KBM-7 (cell line): ENCODE results near the gene METTL26.
A peak's percentile ranks its signal among the peaks of the same experiment; 100 is the strongest.

Experiments
- DNase-seq: peaks from one replicate; pipeline ENCODE4 v3.0.0-alpha.2; 2015
- in situ Hi-C: fragments of 300-500 bp; cut with MboI; formaldehyde crosslinking; loops from 2 replicates; pipeline ENCODE4 v1.14.3; 2020; ENCODE audit warnings: low sequenced_read_pairs, low pct_unique_long_range_greater_than_20kb, mixed read lengths

Gene METTL26

GRCh38 chr16:660459-661183 lies 24.5 kb upstream of the METTL26 start:
- DNase-seq = no peak
- in situ Hi-C loops = no loop called here

- in situ Hi-C loops = no loop called here
- DNase-seq = no peak
These were observed 24.0 kb upstream of the METTL26 start for GRCh38 chr16:660132-660458.

GRCh38 chr16:659618-660017 lies 23.5 kb upstream of the METTL26 start:
- DNase-seq = no peak
- in situ Hi-C loops = no loop called here

- in situ Hi-C loops = no loop called here
These were observed 22.8 kb upstream of the METTL26 start for GRCh38 chr16:658679-659571.

DNA sequence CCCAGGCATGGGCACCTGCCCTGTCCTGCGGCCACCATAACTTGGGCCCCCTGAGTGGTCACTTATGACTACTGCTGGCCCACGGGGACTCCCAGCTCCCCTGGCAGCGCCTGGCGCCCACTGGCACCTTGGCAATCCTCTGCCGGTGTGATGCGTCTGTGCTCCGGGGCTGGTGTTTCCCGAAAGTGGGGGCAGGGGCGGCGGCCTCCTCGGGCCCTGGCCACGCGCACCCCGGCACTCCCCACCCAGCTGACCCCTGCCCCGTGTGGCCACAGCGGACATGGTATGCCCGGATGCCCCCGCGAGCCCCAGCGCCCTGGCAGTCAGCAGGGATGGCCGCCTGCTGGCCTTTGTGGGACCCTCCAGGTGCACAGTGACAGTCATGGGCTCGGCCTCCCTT lies 21.4 kb upstream of the METTL26 start:
- no peak for DNase-seq
- in situ Hi-C loops = no loop called here

More at GRCh38 chr16:658679-659571, 22.8 kb upstream of the METTL26 start:
- no peak for DNase-seq

- in situ Hi-C loops = no loop called here
- no peak for DNase-seq
These were observed 17.9 kb upstream of the METTL26 start for GRCh38 chr16:654034-654433.

DNA sequence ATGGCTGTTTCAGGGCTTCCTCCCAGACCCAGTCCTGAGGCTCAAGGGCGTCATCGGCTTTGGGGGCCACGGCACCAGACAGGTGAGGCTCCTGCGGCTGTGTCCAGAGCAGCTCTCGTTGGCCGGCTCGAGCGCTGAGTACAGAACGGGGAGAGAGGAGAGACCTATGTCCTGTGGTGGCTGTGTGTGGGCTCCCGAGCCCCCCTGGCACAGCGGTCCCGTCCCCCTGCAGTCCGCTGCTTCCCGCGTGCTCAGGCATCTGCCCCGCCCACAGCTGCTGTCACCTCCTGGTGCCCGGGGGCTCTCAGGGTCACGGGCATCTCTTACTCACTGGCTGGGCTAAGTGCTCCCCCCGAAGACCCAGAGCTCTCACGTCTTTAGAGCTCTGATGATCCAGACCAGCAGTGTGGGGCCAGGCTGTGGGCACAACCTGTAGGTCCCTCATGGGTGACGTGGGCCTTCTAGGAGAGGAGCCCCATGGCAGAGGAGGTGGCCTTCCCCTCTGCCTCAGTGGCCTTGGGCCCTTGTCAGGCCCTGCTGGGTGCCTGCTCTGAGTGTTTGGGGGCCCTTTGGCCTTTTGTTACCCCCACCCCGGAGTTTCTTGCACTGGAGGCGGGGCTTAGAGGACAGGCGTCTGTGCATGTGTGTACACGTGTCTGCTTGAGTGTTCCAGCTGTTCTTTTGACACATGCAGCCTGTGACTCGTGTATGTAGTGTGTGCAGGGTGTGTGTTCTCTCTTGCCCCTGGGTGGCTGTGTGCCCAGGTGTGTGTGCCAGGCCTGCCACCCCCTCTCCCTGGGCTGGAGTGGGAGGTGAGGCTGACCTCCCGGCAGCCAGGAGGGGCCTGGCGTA lies 16.6 kb upstream of the METTL26 start:
- in situ Hi-C loops = no loop called here
- no peak for DNase-seq

DNA sequence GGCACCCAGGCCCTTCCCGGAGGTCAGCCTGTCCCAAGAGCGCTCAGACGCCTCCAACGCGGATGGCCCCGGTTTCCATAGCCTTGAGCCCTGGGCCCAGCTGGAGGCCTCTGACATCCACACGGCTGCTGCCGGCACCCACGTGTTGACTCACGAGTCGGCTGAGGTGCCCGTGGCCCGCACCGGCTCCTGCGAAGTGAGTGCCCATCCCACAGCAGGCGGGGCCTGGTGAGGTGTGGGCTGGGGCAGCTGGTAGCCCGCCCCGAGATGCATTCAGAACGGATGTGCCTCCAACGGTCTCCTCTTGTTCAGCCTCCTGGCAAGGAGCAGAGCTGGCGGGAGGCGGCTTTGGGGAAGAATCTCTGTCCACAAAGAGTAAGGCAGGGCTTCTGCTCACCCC lies 15.7 kb upstream of the METTL26 start:
- no peak for DNase-seq
- in situ Hi-C loops = no loop called here

- in situ Hi-C loops = no loop called here
- DNase-seq = no peak
These were observed 13.5 kb upstream of the METTL26 start for GRCh38 chr16:649631-650030.

- in situ Hi-C loops = no loop called here
- DNase-seq = peak; percentile 88
These were observed 12.9 kb upstream of the METTL26 start, which contains the start of gene WDR90 for GRCh38 chr16:648781-649589. TSS of gene WDR90 (plus strand) at chr16:649365. CDS start at chr16:649417, 52 bp downstream.

- in situ Hi-C loops = no loop called here
- no peak for DNase-seq
These were observed 12.1 kb upstream of the METTL26 start for GRCh38 chr16:648071-648780.

DNA sequence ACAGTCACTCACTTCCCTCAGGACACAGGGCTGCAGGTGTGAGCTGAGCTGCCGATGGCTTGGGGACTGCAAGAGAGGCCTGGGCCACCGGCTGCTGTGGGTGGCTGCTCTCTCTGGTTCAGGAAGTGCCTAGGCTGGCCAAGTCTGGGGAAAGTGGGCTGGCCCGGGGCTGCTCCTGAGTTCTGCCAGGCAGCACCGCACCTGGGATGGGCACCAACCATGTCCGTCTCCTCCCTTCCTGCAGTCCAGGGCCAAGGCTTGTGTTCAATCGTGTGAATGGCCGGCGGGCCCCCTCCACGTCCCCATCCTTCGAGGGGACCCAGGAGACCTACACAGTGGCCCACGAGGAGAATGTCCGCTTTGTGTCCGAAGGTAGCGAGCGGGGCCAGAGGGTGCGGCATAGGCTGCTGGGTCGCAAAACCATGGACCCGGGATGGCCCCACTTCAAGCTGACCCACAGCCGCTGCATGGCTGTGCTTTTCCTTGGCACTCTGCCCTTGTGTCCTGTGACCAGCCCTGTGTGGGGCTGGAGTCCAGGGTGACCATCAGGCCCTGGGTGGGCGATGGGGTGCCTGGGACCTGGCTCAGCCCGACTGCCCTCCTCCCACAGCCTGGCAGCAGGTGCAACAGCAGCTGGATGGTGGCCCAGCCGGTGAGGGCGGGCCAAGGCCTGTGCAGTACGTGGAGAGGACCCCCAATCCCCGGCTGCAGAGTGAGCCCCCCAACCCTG lies 11.2 kb upstream of the METTL26 start:
- DNase-seq = no peak
- in situ Hi-C loops = no loop called here

DNA sequence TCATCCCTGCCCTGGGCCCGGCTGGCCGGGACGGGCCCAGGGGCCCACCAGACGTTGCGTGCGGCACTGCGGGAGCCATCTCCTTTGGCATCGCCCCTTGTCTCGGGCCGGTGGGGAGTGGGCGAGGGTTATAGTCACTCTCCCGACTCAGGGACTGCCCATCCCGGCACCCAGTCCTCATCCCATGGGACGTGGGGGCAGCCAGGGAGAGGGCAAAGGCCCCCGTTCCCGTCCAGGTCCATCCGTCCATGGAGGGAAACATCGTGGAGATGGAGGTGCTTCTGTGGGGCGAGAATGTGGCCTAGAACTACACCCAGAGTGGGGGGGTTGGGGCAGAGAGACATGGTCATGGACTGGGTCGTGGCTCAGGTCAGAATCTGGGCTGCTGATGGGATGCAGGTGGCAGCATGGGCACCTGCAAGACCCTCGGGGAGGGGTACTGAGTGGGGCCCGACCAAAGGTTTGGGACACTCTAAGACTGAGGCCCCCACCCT lies 10.6 kb upstream of the METTL26 start:
- DNase-seq = no peak
- in situ Hi-C loops = no loop called here

GRCh38 chr16:645852-646678 lies 10.0 kb upstream of the METTL26 start:
- DNase-seq = no peak
- in situ Hi-C loops = no loop called here

GRCh38 chr16:644556-644955 lies 8.5 kb upstream of the METTL26 start:
- in situ Hi-C loops = no loop called here
- no peak for DNase-seq

DNA sequence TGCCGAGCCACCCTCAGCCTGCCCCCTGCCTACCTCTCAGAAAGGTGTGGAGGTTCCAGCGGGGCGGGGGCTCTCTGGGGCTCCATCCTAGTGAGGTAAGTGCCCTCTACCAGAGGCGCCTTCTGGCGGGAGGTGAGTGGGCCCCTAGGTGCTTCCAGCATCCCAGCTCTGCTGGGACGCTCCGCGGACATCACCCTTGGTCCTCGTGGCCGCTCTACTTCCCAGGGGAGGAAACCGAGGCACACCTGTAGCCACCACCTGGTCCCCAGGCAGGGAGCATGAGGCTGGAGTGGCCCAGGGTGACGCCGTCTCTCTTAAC lies 6.9 kb upstream of the METTL26 start:
- in situ Hi-C loops = no loop called here
- DNase-seq = no peak
